SK-N-MC (cell line): Measurements from ENCODE around the gene MTCL1.

Experiments used
- EZH2 ChIP-seq: fragments of 200-600 bp; sonication (generic); IDR thresholded peaks from one replicate; pipeline ENCODE4 v1.6.1; 2017; ENCODE audit warnings: antibody characterized with exemption
- POLR2AphosphoS5 ChIP-seq: IDR thresholded peaks from 2 replicates; pipeline ENCODE4 v1.6.1; 2012; ENCODE audit warnings: mild to moderate bottlenecking, low read depth, low read length, borderline replicate concordance

- TF ChIP-seq EZH2 (no peak), POLR2AphosphoS5 (no peak)
Measured at GRCh38 chr18:8797206-8797605, 91.8 kb downstream of the MTCL1 start.
